HFF-Myc (cell line): ENCODE results near the gene NSUN4.
A peak's percentile ranks its signal among the peaks of the same experiment; 100 is the strongest.
"Not testable (repeated sequence)": the region's sequence is repeated elsewhere in the genome, so short reads cannot be mapped to it uniquely, and the experiment has no call there.

ENCODE experiments used
- DNase-seq: peaks from one replicate; pipeline ENCODE4 v3.0.0-alpha.2; 2011; ENCODE audit warnings: low read depth; ENCODE audit errors: extremely low read depth
- H3K4me3 ChIP-seq: replicated peaks from 2 replicates; pipeline ENCODE4 v1.5.1; 2011; ENCODE audit warnings: low read depth, mild to moderate bottlenecking, control low read depth, low read length
- TF ChIP-seq, protein P1 (sequence below): IDR thresholded peaks from 2 replicates; pipeline ENCODE4 v1.5.1; 2012; ENCODE audit warnings: mild to moderate bottlenecking, low read depth, low read length, control low read depth; ENCODE audit errors: missing control alignments

The NSUN4 gene

DNA sequence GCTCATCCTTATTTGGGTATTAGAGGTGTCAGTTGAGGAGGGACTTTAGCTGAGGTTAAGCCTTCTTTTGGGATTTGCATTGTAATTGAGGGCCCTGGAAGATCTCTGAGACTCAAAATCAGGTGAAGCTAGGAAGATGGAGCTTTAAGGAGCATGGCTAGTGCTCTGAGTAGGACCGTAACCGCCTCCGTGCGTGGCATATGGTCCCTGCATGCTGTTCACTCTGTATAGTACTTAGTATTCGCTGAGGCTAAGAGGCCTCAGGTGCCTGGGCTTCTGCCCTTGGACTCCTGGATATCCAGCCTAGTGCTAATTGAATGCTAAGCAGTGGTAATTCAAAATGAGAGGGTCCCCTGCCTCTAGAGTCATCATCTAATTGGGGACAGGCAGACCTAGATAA lies 22.5 kb downstream of the NSUN4 start:
- TF ChIP-seq, protein P1, sequence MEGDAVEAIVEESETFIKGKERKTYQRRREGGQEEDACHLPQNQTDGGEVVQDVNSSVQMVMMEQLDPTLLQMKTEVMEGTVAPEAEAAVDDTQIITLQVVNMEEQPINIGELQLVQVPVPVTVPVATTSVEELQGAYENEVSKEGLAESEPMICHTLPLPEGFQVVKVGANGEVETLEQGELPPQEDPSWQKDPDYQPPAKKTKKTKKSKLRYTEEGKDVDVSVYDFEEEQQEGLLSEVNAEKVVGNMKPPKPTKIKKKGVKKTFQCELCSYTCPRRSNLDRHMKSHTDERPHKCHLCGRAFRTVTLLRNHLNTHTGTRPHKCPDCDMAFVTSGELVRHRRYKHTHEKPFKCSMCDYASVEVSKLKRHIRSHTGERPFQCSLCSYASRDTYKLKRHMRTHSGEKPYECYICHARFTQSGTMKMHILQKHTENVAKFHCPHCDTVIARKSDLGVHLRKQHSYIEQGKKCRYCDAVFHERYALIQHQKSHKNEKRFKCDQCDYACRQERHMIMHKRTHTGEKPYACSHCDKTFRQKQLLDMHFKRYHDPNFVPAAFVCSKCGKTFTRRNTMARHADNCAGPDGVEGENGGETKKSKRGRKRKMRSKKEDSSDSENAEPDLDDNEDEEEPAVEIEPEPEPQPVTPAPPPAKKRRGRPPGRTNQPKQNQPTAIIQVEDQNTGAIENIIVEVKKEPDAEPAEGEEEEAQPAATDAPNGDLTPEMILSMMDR = no peak
- DNase-seq = no peak
- H3K4me3 ChIP-seq = no peak overlapping the region

DNA sequence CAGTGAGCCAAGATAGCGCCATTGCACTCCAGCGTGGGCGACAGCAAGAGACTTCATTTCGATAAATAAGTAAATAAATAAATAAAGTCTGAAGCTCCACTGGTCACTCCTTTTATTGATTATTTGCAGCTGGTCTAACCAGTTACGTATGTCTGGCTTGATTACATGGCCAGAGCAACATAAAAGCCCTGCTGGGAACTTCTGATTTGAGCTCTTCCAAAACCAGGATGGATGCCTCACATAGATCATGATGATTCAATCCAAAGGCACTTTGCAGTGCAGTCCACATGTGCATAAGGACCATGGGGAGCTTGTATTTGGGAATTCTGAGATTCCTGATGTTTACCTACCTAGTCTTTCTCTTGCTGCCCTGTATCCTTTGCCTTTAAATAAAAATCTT lies 24.0 kb downstream of the NSUN4 start:
- peak; percentile 75 for DNase-seq
- TF ChIP-seq, protein P1 = no peak

DNA sequence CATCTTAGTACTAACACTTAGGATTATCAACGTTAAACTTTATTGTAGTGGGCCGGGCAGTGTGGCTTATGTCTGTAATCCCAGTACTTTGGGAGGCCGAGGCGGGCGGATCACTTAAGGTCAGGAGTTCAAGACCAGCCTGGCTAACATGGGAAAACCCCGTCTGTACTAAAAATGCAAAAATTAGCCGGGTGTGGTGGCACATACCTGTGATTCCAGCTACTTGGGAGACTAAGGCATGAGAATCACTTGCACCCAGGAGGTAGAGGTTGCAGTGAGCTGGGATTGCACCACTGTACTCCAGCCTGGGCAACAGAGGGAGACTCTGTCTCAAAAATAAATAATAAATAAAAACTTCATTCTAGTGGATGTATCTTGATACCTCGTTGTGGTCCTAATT lies 25.2 kb downstream of the NSUN4 start:
- DNase-seq, H3K4me3 ChIP-seq: not testable (repeated sequence)

More for the DNA sequence above, 24.0 kb downstream of the NSUN4 start:
- no peak overlapping the region for H3K4me3 ChIP-seq

DNA sequence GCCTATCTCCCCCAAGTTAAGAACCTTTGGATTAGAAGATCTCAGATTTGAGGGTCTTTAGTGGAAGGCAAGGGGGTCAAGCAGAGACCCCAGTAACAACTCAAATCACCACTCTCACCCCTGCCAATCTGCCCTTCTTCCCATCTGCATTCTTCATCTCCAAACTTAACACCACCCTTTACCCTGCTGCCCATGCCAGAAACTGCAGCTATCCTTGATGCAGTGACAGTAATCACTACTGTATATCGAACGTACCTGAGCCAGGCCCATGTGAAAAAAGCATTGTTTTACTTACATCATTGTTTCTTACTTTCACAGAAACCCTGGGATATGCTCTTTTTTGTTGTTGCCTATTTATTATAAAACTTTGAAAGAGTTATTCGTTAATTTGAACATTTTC lies 26.5 kb downstream of the NSUN4 start:
- TF ChIP-seq, protein P1 = no peak
- DNase-seq = no peak
- no peak overlapping the region for H3K4me3 ChIP-seq

GRCh38 chr1:46367701-46368100 lies 27.1 kb downstream of the NSUN4 start:
- not testable (repeated sequence) for H3K4me3 ChIP-seq, DNase-seq

DNA sequence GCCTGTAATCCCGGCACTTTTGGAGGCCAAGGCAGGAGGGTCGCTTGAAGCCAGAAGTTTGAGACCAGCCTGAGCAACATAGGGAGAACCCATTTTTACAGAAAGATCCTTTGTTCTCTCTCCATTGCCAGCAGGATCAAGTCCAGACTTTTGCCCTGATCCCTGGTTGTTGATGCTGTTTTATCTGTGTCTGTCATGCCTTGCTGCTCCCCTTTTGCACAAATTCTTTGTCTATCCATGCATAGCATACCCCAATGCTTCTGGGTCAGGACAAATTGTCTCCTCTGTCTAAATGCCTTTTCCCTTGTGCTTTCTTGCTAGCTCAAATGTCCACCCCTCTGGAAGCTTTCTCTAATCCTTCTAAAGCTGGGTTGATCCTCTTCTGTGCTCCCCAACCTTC lies 28.2 kb downstream of the NSUN4 start:
- DNase-seq = no peak
- TF ChIP-seq, protein P1 = no peak
- no peak overlapping the region for H3K4me3 ChIP-seq

DNA sequence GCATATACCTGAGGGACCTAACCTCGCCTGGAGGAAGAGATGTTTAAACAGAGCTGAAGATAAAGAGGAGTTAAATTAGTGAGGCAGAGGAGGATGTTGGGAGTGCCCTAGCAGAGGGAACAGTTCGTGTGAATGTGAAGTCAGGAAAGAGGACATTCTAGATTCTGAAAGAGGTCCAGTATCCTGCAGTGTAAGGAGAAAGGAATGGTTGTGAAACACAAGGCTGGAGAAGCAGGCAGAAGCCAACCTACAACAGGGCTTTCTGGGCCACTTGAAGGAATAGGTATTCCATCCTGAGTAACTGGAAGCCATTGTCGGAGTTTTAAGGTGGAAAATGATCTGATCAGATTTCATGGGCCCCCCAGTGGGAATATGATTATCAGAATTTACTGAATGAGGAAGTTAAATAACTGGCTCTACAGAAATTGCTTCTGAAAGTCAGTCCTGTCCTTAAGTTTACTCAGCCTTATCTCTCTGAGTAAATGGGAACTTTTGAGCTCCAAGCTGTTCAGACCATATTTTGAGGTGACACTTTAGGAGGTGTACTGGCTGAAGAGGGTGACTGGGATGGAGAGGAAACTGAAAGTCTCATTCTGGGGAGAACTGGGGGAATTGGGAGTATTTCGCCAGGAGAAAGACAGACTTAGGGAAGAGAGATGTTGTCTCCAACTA lies 29.1 kb downstream of the NSUN4 start:
- no peak for DNase-seq
- TF ChIP-seq, protein P1 = no peak

DNA sequence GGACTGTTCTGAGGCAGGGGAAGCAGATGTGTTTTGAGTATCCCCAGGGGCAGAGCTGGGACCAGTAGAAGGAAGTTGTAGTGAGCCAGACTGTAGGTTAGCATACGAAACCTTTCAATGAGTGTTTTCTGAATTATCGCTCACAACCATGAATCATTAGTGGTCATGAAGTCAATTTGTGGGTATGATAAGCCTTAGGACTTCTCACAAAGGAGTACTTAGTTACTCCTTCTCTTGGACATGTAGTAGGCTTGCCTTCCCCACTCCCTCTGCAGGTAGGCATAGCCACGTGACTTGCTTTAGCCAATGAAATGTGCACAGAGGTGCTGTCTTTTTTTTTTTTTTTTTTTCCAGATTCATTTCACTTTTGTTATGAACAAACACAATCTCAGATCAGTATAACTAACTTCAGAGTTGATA lies 29.6 kb downstream of the NSUN4 start:
- no peak for DNase-seq
- TF ChIP-seq, protein P1 = no peak
- no peak overlapping the region for H3K4me3 ChIP-seq

More for the DNA sequence above, 29.1 kb downstream of the NSUN4 start:
- no peak overlapping the region for H3K4me3 ChIP-seq
